HG03039 (cell line): ENCODE data around the gene S100A2.

Experiments used
- ATAC-seq: cut with Tn5 transposase; IDR thresholded peaks from one replicate; pipeline ENCODE4 v1.9.1; 2021; ENCODE audit warnings: mild to moderate bottlenecking, moderate library complexity; ENCODE audit not compliant: unreplicated experiment

S100A2 gene

GRCh38 chr1:153546796-153547559 lies 18.7 kb downstream of the S100A2 start:
- ATAC-seq = no peak

- no peak for ATAC-seq
Measured at GRCh38 chr1:153546371-153546770, 19.3 kb downstream of the S100A2 start.

GRCh38 chr1:153545067-153546055 lies 20.3 kb downstream of the S100A2 start, which contains the start of gene S100A4:
Gene S100A4 (minus strand): TSS chr1:153545806. CDS start chr1:153544794, 1,012 bp downstream.
- ATAC-seq = peak; percentile 44

DNA sequence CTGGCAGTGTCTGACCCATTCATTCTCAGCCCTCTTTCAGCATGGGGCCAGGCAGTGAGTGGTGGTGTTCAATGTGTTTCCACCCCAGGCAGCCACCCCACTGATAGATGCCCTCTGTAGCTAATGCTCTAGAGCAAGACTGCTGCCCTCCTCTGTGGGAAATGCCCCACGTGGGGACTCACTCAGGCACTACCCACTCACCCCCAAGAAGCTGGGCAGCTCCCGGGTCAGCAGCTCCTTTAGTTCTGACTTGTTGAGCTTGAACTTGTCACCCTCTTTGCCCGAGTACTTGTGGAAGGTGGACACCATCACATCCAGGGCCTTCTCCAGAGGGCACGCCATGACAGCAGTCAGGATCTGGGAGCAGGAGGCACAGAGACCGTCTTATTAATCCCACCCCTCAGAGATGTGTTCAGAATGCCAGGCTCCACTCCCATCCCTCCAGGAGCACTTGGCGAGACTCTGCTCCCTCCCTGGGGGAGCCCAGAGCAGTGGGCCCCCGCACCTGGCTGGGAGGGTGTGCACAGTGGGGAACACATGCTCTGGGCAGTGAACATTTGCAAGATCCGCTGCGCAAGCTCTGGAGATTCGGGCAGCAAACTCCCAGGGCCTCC lies 21.1 kb downstream of the S100A2 start:
- ATAC-seq = no peak

DNA sequence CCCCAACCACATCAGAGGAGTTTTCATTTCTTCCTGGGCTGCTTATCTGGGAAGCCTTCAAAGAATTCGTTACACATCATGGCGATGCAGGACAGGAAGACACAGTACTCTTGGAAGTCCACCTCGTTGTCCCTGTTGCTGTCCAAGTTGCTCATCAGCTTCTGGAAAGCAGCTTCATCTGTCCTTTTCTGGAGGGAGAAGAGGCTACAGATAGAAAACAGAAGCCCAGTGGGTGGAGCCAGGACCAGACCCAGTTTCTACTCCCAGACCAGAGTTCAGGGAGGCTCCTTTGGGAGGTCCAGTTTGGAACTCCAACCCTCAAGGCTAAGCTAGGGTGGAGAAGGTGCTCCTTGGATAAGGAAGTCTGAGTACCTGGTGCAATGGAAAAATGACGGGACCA lies 21.9 kb downstream of the S100A2 start:
- no peak for ATAC-seq

GRCh38 chr1:153542956-153543711 lies 22.5 kb downstream of the S100A2 start:
- ATAC-seq = no peak

DNA sequence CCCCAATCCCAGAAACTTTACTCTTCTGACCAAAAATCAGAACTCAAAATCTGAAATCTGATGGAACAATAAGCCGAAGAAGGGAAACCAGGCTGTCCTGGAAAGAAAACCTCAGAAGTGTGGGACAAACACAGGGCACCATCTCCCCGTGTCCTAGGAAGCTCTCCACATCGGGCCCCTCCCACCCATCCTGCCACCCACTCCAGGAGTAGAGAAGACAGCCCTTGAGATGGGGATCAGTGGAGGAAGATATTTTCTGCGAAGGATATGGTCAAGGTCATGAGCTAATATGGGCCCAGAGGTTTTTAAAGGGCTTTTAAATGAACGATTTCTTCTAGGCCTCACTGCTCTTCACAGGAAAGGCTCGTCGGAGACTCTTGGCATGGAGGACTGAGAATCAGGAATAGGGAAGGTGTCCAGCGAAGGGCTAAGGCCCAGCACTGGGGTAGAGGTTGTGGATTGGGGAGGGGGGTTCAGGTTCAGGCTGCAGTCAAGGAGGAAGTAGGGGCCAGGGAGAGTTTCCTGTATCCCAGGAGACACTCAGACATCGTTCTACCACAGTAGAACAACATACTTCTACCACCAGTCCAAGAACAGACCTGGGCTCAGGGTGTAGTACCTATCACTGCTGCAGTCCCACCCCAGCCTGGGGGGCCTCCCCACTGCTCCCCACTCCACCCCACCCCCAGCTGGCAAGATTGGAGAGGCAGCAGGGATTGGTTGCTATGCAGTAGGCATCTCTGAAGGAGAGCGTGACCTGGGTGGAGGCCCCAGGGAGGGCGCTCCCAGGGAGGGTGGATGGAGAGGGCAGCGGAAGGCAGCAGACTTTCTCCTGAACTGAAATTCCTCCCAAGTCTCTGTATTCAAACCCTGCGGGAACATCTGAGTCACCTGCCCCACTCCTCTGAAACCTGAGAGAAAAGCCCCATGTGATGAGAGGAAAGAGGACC lies 23.7 kb downstream of the S100A2 start:
- ATAC-seq = no peak

DNA sequence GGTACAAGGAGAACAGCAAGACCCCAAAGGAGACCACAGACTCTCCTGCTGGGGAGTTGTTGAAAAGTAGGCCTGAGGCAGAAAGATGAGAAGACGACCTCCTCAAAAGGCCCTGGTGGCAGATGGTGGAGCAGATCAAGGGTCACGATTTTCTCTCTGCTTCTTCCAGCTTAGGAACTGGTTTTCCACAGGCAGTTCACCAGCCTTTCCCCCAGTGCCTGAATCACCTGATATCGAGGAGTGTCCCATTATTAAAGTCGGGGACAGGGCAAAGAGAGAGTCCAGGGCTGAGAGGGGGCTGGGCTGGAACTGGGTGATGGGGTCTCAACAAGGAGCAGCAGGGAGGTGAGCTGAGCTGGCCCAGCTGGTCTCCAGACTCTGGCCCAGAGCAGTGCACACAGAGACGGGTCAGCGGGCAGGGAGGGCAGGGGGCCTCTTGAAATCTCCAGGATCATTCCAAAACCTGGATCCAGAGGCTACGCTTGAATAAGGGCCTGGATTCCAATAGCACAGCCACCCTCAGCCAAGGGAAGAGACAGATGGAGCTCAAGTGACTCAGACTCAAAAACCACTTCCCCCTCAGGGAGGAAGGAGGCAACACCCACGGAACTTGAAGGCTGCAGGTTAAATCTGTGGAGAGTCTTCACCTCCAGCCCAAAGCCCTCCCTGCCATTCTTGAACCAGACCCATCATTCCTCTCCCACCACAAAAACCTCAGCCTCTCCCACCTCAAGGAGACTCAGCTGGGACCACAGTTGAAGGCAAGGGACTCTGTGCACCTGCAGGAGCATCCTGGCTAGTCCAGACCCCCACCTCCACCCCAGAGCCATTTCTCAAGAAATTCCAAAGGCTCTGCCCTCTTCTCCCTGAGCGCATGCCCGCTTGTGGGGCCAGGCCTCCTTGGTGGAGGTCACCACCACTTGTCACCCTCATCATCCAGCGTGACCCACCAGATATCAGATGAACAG lies 25.0 kb downstream of the S100A2 start, which contains the start of gene S100A5:
TSS of gene S100A5 (minus strand) at position 541 of the 968 bp plus-strand sequence. CDS start 743 bp downstream, outside the sequence.
- ATAC-seq = no peak

GRCh38 chr1:153539395-153540093 lies 26.1 kb downstream of the S100A2 start:
- ATAC-seq = no peak

GRCh38 chr1:153538315-153538821 lies 27.3 kb downstream of the S100A2 start:
- ATAC-seq = no peak

GRCh38 chr1:153537376-153537730 lies 28.3 kb downstream of the S100A2 start:
- ATAC-seq = no peak

DNA sequence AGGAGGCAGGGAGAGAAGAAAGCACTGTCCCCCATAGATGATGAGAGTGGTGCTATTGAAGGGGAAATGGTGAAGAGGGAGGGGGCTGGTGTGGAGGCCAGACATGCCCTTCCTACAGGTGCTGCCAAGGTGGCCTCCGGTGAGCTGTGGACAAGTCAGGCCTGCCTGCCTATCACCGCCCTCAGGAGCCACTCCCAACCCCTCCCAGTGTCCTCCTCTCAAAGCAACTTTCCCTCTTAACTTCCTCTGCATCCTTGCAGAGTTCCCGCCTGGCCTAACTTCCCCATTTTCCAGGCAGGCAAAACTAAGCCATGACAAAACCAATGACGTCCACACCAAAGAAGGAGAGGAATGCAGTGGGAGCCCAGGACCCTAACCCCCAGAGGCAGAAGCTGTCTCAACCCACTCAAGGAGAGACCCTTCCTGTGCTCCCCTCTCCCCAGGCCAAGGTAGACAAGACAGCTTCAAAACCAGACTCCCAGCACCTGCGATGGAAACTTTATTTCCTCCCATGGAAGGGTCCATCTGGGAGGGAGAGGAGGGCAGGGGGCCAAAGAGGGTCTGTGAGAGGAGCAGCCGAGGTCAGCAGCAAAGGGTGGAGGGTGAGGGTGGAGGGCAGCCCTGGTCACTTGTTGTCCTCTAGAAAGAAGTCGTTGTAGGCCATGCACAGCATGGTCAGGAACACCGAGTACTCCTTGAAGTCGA lies 28.8 kb downstream of the S100A2 start:
- no peak for ATAC-seq

DNA sequence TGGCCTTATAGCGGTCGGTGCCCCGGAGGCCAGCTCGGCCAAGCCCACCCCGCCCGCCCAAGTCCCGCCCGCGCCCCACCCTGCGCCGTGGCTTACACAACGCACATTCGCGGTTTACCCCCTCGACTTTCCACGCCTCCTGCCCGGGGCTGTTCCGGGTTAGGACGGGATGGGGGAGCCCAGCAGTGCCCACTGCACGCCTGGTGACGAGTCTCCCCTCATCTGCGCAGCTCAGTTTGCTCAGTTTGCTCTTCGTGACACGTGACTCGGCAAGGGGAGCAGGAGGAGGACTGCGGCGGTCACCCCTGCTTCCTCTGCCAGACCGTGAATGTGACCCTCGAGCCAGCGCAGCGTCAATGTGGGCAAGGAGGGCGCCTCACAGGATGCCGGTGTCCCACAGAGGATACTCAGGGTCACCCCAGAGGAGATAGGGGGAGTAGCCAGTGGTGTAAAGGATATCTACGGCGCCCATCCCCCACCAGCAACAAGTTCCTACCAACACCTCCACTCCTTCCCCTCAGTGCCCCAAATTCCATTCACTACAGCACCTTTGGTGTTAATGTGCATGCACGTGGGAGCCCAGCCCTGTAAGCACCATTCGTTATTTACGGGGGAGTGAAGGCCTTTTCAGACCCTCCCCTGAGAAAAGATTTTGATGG lies 29.5 kb downstream of the S100A2 start:
- ATAC-seq = no peak

- ATAC-seq = no peak
Measured at GRCh38 chr1:153535242-153536011, 30.2 kb downstream of the S100A2 start, which contains the start of gene S100A6. Gene S100A6 (minus strand): TSS chr1:153535991. CDS start chr1:153535339, 652 bp downstream.

- no peak for ATAC-seq
Measured at GRCh38 chr1:153534925-153535241, 30.8 kb downstream of the S100A2 start.
